ENCODE measurements around the gene CEP131.
"Not testable (repeated sequence)": the region's sequence is repeated elsewhere in the genome, so short reads cannot be mapped to it uniquely, and the experiment has no call there.

The CEP131 gene

DNA sequence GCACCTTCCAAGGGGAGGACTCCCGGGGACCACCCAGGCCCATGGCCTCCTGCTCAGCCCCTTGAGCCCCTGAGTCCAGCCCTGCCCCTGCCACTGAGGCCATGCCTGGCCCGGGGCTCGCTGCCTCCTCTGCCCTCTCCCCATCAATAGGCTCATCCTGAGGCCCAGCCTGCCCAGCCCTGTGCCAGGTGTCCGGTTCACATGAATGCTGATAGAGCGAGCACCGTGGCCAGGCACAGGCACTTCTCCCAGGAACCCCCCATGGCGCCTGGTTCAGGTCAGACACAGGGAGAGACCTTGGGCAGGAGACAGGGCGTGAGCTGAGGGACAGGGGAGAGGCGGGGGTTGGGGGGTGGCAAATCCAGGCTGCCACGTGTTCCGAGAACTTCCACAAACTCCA is 60.3 kb downstream of the CEP131 start:
- no peak for DNase-seq

DNA sequence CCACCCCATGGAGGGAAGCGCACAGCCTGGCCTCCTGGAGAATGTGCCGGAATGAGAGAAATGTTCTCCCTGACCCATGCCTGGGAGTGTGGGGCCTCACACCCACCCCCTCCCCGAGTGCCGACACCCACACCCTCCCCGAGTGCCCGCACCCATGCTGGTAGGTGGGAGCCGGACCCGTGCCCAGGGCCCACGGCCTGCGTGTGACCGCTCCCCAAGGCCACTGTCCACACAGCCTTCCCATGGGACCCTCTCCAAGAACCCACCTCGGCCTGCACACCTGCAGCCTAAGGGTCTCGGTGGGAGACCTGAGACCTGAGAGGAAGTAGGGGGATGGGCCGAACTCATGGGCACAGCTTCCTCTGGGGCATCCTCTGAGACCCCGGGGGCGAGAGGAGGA is 60.8 kb downstream of the CEP131 start:
- no peak for DNase-seq

DNA sequence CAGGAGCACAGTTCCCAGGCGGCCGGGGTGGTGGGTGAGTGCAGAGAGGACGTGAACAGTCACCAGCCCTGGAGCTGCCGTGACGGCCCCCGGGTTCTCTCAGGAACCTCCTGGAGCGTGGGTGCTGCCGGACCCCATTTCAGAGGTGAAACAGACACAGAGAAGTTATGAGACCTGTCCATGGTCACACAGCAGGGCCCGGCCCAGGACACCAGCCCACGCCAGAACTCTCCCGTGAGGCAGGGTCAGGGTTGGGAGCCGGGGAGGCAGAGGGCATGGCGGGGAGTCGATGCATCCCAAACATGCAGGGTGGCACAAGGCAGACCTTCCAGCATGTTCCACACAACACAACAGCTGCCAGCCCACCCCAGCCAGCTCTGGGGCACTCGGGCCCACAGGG is 61.2 kb downstream of the CEP131 start:
- no peak for DNase-seq

DNA sequence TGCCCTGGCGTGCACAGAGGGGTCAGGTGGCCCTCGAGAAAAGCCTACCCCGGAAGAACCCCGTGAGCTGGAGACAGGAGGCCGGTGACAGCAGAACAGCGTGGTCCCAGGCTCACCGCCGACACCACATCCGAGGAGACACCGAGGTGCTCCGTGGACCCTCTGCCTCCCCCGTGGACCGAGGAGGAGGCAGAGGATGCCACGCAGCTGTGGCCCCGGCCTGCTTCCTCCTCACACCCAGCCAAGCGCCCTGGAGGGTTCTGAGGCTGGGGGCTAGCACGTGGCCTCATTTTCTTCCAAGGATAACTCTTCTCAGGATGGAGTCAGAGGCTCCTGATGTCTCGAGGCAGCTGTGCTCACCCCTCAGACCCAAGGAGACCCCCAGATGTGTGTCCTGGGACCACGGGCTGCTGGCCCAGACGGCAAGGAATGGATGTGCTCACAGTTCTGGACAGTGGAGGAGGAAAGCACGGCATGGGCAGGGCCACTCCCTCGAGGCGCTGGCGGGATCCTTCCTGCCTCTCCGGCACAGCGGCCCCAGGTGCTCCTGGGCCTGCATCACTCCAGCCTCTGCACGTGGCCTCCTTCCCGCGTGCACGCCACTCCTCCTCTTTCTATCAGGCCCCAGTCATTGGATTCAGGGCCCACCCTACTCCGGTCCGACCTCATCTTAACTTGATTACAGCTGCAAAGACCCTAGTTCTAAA is 61.9 kb downstream of the CEP131 start:
- no peak for DNase-seq

DNA sequence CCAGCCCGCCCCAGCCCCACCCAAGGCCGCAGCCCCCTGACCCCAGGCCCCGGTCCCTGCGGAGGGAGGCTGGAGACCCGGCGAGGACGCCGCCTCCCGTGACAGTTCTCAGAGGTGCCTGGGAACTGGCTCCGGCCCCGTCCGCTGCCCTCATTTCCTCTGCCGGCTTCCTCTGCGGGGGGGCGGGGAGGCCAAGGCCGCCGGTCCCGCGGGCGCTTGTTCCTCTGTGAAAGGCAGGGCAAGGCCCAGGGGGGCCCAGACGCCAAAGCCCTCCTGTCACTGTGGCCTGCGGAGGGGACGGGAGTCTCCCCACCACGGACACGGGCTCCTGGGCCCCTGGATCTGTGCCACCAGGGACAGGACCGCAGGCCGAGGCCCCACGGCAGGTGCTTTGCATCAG is 62.5 kb downstream of the CEP131 start:
- peak; percentile 33 for DNase-seq

DNA sequence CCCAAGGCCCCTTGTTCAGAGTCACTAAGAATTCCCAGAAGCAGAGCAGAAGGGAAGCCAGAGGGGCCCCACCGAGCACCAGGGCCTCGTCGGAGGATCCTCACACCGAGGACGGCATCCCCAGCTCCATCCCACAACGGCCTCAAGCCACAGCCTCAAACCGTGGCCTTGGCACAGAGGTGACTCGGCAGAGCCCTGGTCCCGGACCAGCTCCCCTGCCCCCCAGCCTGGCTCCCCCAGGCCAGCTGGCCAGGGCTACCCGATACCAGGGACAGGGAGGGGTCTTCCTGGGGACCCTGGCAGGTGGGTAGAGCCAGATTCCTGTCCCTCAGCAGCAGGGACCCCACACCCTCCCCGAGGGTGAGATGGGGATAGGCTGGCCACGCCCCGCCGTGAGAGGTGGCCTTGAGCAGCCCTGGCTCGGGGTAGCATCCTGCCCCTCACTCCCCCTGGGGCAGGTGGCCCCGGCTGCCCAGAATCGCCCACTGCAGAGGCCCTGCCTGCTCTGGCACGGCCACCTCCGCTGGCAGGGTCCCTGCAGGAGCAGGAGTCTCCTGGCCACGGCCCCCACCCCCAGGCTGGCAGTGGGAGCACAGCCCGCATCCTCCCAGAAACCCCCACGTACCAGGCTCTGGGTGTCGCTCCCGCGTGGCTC is 63.0 kb downstream of the CEP131 start:
- no peak for DNase-seq

DNA sequence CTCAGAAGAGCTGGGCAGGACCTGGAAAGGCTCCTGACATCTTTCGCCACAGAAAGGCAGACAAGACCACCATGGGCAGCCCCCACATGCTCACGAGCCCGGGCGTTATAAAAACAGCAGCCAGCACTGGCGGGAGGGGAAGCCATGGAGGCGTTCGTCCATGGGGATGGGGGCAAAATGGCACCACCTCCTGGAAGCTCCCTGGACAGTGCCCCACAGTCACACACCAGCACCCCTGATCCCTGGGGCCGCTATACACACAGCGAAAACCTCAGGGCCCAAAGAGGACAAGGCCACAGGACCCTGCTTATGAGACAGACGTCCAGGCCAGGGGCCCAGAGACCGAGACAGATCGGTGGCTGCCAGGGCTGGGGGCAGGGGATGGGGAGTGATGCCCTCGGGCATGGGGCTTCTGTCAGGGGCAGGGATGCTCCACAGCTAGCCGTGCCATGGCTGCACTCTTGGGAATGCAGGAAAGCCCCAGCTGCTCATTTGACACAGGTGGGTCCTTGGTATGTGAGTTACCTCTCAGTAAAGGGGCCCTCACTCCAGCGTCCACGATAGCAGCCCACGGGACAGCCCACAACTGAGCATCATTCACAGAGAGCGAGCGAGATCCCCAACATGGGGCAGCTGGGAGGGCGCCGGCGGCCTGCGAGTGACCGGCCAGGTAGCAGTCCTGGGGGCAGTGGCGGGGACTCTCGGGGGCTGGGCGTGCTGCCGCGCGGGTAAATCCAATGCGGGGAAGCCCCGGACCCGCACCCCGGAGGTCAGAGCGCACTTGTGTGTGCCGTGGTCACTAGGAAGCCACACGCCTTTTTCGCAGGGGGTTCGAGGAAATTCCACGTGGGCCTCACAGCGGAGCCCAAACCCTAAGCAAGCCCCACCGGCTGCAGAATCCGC is 63.8 kb downstream of the CEP131 start:
- no peak for DNase-seq

DNA sequence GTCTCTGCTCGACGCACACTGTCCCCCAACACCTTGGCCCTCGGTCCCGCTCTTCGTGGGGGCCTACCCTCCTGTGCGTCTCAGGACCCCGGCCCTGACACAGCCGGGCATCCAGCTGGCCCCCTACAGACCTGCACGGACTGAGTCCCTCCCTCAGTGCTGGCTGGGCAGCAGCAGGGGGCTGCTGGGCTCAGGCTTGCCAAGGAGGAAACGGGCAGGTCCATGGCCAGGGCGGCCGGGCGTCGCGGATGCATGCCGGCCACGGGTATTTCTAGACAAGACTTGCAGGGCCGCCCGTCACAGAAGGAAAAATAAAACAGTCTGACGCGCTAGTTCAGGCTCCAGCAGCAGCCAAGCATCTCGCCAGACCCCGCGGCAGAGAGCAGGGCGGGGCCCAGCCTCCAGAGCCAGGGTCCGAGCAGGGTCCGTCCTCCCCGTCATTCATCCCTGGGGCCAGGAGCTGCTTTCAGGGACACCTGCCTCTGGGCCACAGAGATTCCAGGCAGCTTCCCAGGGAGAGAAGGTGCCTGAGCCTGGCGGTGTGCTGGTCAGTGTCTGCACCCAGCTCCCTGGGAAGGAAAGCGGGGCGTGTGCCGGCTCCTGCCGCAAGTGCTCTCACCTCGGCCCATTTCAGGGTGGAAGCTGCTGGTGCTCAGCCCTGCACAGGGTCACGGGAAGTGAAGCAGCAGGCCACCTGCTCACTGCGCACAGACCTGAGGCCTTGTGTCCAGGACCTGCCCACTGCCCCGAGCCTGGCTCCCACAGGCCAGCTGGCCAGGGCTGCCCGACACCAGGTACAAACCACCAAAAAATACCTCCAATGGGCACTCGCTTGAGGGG is 64.7 kb downstream of the CEP131 start:
- no peak for DNase-seq

DNA sequence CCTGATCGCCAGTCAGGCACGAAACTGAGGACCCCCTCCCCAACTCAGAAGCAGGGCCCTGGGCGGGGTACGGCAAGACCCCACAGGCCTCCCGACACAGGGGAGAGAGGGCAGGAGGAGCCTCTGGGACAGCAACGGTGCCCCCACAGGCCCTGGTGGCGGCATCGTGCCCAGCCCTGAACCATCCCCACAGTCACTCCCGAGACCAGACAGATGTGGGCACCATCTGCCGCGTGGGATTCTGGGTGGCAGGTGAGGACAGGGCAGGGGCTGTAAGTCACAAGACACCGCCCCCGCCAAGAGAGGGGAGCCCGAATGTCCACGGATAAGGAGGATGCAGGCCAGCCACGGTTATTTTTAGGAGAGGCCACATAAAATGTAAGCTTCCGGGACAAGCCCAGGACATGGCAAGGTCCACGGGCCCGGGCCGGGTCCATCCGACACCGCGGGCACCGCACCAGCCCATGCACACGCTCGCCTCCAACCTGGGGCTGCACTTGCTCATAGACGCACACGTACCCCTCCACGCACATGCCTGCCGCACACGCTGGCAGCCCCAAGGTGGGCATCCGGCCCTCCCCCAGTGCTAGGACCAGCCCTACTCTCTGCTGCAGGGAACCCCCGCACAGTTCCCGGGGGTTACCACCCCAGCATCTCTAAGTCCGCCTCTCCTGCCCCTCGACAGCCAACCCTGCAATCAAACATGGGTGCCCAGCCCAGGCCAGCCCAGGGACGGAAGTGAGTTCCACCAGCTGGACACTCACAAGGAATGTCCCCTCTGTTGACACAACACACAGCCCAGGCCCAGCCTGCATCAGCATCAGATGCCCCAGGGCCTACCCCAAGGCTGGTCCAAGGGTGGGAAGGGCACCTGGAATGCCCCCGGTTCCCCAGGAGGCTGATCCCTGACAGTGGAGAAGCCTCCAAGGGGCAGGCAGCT is 65.6 kb downstream of the CEP131 start:
- DNase-seq = no peak

DNA sequence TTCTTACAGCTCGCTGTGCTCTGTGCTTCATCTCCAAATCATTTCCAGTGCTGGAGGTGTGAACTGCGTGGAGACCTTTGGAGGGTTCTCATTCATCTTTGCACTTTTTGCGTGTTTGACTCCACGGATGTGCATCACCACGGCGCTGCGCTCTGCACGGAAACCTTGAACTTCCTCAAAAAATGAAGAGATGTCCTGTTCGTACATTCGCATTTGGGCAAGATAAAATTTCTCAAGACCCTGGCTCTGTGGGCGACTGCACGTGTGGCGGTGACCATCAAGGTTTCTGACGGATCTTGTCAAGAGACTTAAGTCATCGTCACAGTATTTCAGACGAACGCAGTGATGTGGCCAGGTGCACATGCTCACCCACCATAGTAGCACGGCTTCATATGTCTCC is 67.8 kb downstream of the CEP131 start:
- peak; percentile 19 for DNase-seq

DNA sequence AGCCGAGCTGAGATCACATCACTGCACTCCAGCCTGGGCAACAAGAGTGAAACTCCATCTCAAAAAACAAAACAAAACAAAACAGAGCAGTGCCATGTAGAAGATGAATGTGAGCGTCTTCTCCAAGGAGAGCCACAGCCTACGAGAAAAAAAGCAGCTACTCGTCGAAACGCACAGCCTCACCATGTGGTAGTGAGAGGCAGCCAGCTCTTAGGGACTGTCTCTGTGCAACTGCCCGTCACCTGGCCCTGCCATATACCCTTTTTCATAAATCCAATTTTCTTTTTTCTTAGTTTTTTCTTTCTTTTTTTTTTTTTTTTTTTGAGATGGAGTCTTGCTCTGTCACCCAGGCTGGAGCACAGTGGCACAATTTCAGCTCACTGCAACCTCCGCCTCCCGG is 68.7 kb downstream of the CEP131 start:
- DNase-seq = not testable (repeated sequence)

DNA sequence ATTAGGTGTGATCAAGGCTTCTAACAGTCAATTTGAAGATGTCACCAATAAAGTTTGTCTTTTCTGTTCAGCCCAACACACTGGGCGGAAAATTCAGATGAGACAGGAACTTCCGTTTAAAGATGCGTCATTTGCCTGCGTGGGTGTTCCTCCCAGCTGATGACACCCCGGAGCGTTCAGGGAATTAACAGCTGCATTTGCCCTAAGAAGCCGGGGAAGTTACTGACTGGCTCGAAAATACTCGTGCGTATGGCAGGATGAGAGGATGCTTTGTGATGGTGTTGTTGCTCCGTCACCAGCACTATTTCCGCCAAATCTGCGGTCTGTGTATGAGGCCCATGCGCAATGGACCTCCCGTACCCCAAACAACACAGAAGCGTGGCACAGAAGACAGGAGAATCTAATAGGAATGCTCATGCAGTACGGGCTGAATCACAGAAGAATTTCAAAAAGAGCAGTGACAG is 69.4 kb downstream of the CEP131 start:
- DNase-seq = peak; percentile 36

DNA sequence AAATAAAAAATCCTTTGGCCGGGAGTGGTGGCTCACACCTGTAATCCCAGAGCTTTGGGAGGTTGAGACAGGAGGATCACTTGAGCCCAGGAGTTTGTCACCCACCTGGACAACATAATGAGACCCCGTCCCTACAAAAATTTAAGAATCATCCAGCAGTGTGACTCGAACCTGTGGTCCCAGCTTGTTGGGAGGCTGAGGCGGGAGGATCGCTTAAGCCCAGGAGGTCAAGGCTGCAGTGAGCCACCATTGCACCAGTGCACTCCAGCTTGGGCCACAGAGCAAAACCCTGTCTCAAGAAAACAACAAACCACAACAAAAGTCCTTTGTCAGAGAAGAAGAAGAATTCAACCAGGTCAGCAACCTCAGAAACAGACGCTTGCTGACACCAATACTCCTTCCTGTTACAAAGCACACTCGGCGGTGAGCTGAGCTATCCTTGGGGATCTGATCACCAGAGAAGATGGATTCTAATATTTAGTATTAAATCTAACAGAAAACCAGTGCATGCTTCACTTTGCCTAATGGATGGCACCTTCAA is 70.4 kb downstream of the CEP131 start:
- DNase-seq = no peak

DNA sequence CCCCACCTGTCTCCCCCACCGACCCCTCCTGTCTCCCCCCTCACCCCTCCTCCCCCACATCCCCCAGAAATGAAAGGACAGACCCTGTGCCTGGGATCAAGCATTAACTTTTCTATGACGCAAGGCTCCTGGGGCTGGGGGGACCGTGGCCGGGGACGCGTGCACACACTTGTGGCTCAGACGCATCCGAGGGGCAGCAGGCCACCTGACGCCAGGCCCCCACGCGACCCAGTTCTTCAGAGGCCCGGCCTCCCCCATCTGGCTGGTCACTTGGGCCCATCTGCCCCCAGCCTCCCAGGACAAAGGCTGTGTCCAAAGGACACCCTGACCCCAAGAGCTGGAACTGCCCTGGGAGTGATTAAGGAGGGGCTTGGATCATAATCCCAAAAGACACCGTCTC is 71.5 kb downstream of the CEP131 start:
- DNase-seq = no peak

DNA sequence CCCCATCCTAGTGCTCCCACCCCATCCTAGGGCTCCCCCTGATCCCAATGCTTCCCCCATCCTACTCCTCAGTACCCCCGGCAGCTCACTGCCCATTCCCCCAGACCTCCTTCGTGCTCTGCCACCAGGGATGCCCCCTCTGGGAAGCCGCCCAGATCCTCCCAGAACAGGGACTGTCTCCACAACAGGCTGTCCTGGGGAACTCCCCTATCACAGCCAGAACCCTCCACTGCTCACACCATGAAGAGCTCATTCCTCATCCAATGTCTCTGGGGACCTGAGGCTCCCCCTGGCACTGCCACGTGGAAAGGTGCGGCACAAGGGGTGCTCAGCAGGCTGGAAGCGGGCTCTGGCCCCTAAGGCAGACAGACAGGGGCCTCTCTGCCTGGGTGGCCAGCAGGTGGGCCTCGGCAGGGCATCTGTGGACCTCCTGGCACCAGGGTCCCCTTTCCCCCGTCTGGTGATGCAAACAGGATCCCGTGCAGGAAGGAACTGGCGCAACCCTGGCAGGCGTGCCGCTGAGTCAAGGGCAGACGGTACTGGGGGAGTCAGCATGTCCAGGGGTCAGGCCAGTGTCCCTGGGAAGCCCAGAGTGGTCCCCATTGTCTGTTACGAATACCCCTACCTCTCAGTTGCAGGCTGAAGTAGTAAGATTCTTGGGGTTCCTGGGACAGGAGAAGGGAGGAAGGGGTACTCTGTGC is 72.2 kb downstream of the CEP131 start:
- DNase-seq = peak; percentile 64

DNA sequence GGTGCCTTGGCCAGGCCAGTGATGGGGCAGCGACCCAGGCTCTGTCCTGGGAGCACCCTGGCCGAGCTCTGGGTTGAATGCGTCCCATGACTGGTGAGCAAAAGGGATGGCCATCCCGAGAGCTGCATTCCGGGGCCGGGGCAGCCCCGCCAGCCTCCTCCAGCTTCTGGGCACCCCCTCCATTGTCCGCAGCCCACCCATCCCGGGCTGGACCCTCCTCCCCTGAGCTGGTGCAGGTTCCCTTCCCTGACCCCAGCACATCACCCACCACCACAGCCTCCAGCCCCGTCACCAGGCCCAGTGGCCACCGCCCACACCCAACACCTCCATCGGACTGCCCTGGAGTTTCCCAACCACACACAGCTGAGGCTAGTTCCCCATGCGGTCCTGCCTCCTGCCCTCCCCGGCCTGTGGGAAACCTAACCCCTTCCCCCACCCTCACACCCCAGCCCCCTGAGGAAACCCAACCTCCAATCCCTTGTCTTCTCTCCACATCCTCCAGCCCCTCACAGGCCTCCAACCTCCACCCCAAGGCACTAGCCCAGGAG is 73.7 kb downstream of the CEP131 start:
- peak; percentile 47 for DNase-seq

DNA sequence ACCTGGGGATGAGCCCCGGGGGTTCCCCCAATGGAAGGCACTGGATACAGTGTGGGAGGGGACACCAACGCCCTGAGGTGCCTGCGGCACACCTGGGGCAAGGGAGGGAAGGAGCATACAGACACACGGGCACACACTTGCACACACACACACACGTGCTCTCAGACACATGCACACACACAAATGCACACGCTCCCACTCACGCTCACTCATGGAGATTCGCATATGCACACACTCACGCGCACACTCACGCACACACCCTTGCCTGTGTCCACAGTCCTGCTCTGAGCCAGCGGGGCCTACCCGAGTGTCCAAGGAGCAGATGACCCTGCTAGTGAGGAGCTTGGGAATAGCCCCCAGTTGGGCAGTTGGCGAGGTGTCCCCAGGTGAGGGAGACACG is 74.2 kb downstream of the CEP131 start:
- DNase-seq = no peak

DNA sequence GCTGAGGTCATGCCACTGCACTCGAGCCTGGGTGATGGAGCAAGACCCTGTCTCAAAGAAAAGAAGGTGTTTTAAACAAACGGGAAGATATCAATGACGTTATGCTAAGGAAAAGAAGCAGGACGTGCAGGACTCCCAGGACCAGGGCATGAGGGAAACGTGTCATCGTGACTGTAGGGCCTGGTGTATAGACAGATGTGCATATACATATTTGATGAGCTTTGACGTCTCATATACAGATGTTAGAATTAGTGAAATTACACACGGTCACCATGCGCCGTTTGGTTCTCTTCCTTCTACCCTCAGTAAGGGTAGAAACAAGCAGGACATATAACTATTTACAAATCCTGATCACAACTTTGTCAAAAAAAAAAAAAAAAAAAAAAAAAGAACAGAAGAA is 75.1 kb downstream of the CEP131 start:
- no peak for DNase-seq

DNA sequence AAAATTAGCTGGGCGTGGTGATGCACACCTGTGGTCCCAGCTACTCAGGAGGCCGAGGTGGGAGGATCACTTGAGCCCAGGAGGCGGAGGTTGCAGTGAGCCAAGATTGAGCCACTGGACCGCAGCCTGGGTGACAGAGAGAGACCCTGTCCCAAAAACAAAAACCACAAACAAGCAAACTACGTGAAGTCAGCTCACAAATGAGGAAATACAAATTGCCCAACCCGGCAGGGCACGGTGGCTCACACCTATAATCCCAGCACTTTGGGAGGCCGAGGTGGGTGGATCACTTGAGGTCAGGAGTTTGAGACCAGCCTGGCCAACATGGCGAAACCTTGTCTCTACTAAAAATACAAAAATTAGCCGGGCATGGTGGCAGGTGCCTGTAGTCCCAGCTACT is 76.6 kb downstream of the CEP131 start:
- not testable (repeated sequence) for DNase-seq

DNA sequence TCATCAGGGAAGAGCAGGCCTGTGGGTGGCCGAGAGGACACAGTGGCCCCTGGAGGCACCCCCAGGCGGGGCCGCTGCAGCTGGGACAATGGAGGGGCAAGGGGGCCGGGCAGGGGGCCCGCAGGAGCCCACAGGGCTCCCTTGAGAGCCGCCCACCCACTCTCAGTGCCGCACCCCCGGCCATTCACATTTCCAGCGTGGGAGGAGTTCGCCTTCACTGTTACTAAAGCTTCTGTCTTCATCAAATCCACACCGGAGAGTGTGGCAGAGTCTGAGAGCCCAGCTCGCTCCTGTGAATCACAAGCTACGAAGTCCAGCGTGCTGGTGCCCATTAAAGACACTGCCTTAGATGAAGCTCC is 78.4 kb downstream of the CEP131 start:
- no peak for DNase-seq

All from CD4-positive, alpha-beta T cell treated with Interferon gamma for 1 hour (primary cell).